GM18951 (cell line): ENCODE measurements around the gene RHCE.
"Not testable (repeated sequence)": the region's sequence is repeated elsewhere in the genome, so short reads cannot be mapped to it uniquely, and the experiment has no call there.

ENCODE experiments used
- in situ Hi-C: fragments of 300-500 bp; cut with MboI; formaldehyde crosslinking; loops from one replicate; pipeline ENCODE4 v1.12.0; 2022; ENCODE audit warnings: low sequenced_read_pairs, mixed read lengths, inconsistent platforms; ENCODE audit not compliant: unreplicated experiment

RHCE gene

DNA sequence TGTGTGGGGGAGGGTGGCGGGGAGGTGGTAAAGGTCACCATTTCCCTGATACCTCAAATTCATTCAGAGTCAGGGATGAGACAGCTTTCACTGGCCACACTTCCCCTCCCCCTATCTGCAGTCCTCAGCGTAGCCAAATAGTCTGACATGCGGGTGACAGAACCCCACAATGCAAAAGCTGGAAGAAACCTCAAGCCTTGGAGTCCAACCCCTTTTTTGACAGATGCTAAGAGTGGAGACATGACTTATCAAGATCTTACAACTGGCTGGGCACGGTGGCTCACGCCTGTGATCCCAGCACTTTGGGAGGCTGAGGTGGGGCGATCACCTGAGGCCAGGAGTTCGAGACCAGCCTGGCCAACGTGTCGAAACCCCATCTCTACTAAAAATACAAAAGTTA, 98.5 kb downstream of the RHCE start:
- in situ Hi-C loops: not testable (repeated sequence)

DNA sequence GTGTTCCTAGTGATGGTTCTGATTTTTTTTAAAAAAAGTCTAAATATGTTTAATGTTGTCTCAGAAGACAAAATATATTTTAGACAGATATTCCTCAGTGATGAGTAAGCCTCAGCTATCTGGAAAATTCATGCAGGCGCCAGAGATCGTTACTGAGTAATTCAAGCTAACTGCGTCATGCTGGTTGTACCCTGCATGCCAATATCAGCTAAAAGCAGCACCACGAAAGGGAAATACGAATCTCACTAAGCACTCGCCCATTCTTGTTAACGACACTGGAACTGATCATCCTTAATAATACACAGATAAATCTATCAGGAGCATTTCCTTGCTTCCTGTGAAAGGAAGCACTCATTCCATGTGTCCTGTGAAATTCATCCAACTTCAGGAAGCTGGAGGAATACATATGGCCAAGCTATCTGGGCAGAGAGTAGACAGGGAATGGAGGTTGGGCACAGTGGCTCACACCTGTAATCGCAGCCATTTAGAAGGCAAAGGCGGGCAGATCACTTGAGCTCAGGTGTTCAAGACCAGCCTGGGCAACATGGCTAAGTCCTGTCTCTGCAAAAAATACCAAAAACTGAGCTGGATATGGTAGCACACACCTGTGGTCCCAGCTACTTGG, 100.2 kb downstream of the RHCE start:
- in situ Hi-C loops: not testable (repeated sequence)

DNA sequence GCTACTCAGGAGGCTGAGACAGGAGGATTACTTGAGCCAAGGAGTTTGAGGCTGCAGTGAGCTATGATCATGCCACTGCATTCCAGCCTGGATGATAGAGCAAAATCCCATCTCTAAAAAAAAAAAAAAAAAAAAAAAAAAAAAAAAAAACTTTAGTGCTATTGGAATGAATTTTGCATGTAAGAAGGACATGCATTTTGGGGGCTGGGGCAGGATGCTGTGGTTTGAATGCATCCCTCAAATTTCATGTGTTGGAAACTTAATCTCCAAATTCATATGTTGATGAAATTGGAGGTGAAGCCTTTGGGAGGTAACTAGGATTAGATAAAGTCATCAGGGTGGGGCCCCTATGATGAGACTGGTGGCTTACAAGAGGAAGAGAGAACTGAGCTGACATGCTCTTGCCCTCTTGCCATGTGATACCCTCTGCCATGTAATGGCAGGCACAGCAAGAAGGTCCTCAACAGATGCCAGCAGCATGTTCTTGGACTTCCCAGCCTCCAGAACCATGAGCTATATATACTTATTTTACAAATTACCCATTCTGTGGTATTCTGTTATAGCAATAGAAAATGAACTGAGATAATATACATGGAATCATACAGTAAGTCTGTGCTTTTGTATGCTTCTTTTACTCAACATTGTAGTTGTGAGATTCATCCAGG, 107.7 kb downstream of the RHCE start:
- in situ Hi-C loops: loop anchor here (5.0 kb wide), 1 partner anchor 69 kb away; no protein-coding TSS in a partner anchor
